BLaER1 treated with 17β-estradiol and CSF1 and Interleukin-3, amounts not matched to agents 10 nM and 100 nM (cell line): ENCODE data around the gene SLC24A3.

Experiments
- H3K27ac ChIP-seq, 11 experiments: shearing (Covaris generic); formaldehyde crosslinking; 2 replicates each; pipeline ENCODE4 v1.8.1; 2022
- H3K27me3 ChIP-seq, 11 experiments: shearing (Covaris generic); formaldehyde crosslinking; 2 replicates each; pipeline ENCODE4 v1.8.1; 2022
- H3K36me3 ChIP-seq, 11 experiments: shearing (Covaris generic); formaldehyde crosslinking; 2 replicates each; pipeline ENCODE4 v1.8.1; 2022
- H3K4me1 ChIP-seq, 10 experiments: shearing (Covaris generic); formaldehyde crosslinking; 2 replicates each; pipeline ENCODE4 v1.8.1; 2022
- H3K4me2 ChIP-seq, 11 experiments: shearing (Covaris generic); formaldehyde crosslinking; 2 replicates each; pipeline ENCODE4 v1.8.1; 2022
- H3K4me3 ChIP-seq, 10 experiments: shearing (Covaris generic); formaldehyde crosslinking; 2 replicates each; pipeline ENCODE4 v1.8.1; 2022
- H3K9ac ChIP-seq, 11 experiments: shearing (Covaris generic); formaldehyde crosslinking; 2 replicates each; pipeline ENCODE4 v1.8.1; 2022
- H3K9me3 ChIP-seq, 11 experiments: shearing (Covaris generic); formaldehyde crosslinking; replicated peaks in 1 of 11; 2 replicates each; pipeline ENCODE4 v1.8.1; 2022
- H4K20me1 ChIP-seq, 11 experiments: shearing (Covaris generic); formaldehyde crosslinking; 2 replicates each; pipeline ENCODE4 v1.8.1; 2022
- Cebpa-rat ChIP-seq, 11 experiments: shearing (Covaris generic); IDR thresholded peaks; 2 replicates each; pipeline ENCODE4 v1.8.1; 2022

The SLC24A3 gene

DNA sequence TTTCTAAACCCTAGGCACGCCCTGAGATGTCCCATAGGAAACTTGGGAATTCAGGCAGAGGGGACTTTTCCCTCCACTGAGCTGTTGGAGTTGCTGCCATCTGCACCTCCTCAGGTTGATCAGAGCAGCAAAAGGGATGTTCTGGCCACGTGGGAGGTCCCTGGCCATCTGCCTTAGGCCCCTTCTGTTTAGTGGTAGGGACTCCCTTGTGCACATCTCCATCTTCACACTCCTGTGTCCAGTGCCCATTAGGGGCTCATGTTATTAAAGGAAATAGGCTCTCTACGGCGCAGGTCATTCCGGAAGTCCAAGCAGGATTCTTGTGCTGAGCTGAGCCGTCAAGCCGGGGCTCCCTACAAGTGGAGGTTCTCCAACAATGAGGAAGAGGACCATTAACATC, 307.8 kb downstream of the SLC24A3 start:
- Histone ChIP-seq H3K4me2 (no peak overlapping the region), H3K4me1 (peaks cover 0 to 14% (median 5%) of the 10 kb centered on the region in 10 experiments; a peak in 11 of 20 replicates), H3K27me3 (0 out of 22 replicates have a peak, but pooled peaks cover 0 to 3% (median 0%) of the 10 kb centered on the region in 11 experiments), H3K9me3 (no peaks in the 10 kb centered on the region), H4K20me1 (no peaks in the 10 kb centered on the region), H3K4me3 (no peak overlapping the region), H3K27ac (no peak overlapping the region), H3K9ac (no peak overlapping the region), H3K36me3 (no peaks in the 10 kb centered on the region)
- TF ChIP-seq Cebpa-rat (IDR thresholded peaks at IDR 0.05), result no peak

DNA sequence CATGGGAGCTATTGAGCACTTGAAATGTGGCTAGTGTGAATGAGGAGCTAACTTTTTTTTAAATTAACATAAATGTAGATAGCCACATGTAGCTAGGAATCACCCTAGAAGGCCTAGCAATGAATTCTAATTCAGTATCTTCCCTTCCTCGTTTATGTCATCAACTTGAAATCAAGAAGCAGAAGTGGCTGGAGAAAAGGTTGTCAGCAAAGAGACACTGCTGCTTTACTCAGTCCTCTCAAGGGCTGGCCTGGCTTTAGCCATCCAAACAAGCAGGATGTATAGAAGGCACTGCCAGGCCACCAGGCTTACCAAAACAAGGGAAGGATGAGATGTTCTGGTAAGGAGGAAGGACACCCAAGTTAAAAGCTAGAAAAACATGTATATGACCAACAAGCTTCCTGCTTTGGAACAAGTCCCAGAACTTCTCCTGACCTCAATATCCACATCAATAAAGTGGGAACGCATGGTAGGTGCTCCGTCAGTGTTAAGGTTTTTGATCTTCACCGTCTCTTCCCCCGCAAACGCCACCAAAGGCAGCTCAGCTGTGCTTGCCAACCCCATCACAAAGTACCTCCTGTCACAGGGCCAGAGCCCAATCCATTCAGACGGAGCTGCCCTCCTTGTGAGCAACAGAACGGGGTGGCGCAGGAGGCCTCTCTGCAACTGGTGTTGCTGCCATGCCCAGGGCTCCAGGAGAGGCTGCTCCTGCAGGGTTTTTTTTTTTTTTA, 309.8 kb downstream of the SLC24A3 start:
- Histone ChIP-seq H3K4me3 (no peak overlapping the region), H3K9ac (no peak overlapping the region), H3K9me3 (no peaks in the 10 kb centered on the region), H3K4me1 (peaks cover 0 to 26% (median 16%) of the 10 kb centered on the region in 10 experiments; a peak in 15 of 20 replicates), H3K36me3 (no peaks in the 10 kb centered on the region), H3K27me3 (0 out of 22 replicates have a peak, but pooled peaks cover 0 to 3% (median 0%) of the 10 kb centered on the region in 11 experiments), H3K4me2 (peak overlapping the region in 6 of 11 experiments; percentile 13 to 41 (median 26); a peak in 9 of 22 replicates), H4K20me1 (no peaks in the 10 kb centered on the region), H3K27ac (no peak overlapping the region)
- no peak for TF ChIP-seq Cebpa-rat (IDR thresholded peaks at IDR 0.05)

DNA sequence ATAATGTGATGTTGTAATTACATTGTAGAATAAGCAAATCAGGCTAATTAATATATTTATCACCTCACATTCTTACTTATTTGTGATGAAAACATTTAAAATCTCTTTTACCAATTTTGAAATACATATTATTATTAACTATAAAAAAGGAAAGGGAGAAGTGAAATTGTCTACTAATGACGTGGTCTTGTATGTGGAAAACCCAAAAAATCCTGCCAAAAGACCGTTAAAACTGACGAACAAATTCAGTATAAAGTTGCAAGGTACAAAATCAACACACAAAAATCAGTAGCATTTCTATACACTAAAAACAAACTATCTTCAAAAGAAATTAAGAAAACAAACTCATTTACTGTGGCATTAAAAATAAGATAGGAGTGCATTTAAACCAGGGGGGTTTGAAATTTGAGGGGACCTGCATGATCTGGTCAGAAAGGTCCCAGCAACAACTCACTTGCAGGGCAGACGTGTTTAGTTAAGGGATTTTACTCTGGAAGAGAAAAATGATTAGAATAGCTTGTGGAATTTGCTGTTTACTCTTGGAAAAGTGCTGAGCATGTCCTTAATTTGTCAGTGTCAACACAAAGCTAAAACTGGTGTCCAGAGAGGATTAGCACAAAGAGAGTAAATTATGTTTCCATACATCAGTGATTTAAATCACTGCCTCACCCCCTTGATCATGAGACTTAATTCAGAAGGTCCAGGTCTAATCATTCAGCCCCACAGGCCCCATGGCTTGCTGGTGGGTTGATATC, 310.6 kb downstream of the SLC24A3 start:
- peaks cover 0 to 26% (median 16%) of the 10 kb centered on the region in 10 experiments; a peak in 15 of 20 replicates for H3K4me1 ChIP-seq
- no peaks in the 10 kb centered on the region for H3K9me3 ChIP-seq
- no peak overlapping the region for H3K27ac ChIP-seq
- H3K9ac ChIP-seq, result no peak overlapping the region
- 0 out of 22 replicates have a peak, but pooled peaks cover 0 to 3% (median 0%) of the 10 kb centered on the region in 11 experiments for H3K27me3 ChIP-seq
- H3K4me3 ChIP-seq, result no peak overlapping the region
- H4K20me1 ChIP-seq, result no peaks in the 10 kb centered on the region
- peak overlapping the region in 4 of 11 experiments; percentile 13 to 41 (median 26); a peak in 5 of 22 replicates for H3K4me2 ChIP-seq
- H3K36me3 ChIP-seq, result no peaks in the 10 kb centered on the region
- TF ChIP-seq Cebpa-rat (IDR thresholded peaks at IDR 0.05), result no peak

DNA sequence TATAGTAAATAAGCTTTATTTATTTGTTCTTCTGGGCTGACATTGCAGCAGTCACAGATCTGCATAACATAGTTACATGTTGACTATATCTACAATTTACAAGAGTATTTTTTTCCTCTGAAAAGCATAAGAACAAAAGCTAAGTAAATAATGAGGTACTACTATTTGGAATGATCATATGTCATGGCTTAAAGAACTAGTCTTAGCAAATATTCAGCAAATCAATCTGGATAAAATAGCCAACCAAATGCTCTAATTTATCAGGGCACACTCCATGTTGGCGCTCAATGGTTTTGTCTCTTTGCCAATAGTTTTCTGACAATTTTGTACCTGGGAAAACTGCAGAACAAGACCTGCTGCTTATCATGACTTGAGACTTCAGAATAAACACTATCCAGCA, 312.2 kb downstream of the SLC24A3 start:
- Histone ChIP-seq H3K9me3 (no peaks in the 10 kb centered on the region), H3K4me3 (no peak overlapping the region), H3K4me2 (no peak overlapping the region), H4K20me1 (no peaks in the 10 kb centered on the region), H3K27ac (no peak overlapping the region), H3K4me1 (peaks cover 0 to 26% (median 16%) of the 10 kb centered on the region in 10 experiments; a peak in 15 of 20 replicates), H3K27me3 (0 out of 22 replicates have a peak, but pooled peaks cover 0 to 3% (median 0%) of the 10 kb centered on the region in 11 experiments), H3K36me3 (no peaks in the 10 kb centered on the region), H3K9ac (no peak overlapping the region)
- no peak for TF ChIP-seq Cebpa-rat (IDR thresholded peaks at IDR 0.05)

DNA sequence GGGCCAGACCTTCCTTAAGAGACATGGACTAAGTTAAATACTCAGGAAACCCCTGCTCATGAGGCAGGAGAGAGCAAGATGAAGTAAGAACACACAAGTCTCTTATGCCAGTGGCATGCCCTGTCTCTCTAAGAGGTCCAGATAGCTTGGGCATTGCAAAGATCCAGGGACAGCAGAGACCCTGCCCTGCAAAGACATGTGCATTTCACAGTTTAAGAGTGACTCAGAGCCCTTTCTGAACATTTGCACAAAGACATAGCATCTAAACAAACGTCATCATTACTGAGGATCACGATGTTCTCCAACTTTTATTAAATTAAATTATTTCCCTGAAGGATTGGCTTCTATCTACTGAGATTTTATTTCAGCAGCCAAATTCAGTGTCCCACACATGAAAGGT, 315.1 kb downstream of the SLC24A3 start:
- Histone ChIP-seq H3K9ac (no peak overlapping the region), H3K9me3 (no peaks in the 10 kb centered on the region), H3K27me3 (no peaks in the 10 kb centered on the region), H3K4me1 (peaks cover 0 to 18% (median 11%) of the 10 kb centered on the region in 10 experiments; a peak in 15 of 20 replicates), H3K27ac (no peak overlapping the region), H3K4me3 (no peak overlapping the region), H4K20me1 (no peaks in the 10 kb centered on the region), H3K4me2 (no peak overlapping the region), H3K36me3 (no peaks in the 10 kb centered on the region)
- TF ChIP-seq Cebpa-rat (IDR thresholded peaks at IDR 0.05), result no peak

DNA sequence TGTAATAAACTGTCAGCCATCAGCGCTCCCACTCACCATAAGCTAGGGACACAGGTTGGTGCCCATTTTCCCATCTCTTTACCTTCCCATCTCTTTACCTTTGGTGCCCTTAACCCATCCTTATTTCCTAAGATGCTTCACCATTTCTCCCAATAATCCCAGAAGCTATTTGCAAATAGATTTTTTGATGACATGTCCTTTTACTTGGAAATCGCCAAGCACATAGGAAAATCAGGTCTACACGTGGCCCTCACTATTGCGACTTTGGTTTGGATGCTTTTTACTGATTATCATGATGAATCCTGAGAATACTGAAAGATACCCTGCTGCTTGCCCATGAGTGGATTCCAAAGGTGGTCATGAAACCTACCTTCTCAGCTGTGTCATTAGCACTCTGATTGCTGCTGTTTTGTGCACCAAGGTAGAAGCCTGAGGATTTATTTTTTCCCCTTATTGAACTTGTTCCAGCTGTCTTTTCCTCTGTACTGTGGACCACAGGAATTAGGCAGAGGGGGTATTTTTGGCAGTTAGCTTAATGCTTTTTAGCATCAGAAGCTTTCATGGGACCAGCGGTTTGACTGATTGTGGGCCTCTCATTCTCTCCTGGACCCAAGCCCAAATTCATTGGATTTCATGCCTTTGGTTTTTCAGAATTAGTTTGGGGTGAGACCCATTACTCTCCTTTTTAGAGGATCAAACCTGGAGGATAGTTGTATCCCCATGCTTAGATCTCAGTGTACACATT, 316.0 kb downstream of the SLC24A3 start:
- Histone ChIP-seq H3K27me3 (no peaks in the 10 kb centered on the region), H3K9me3 (no peaks in the 10 kb centered on the region), H3K4me2 (no peak overlapping the region)

DNA sequence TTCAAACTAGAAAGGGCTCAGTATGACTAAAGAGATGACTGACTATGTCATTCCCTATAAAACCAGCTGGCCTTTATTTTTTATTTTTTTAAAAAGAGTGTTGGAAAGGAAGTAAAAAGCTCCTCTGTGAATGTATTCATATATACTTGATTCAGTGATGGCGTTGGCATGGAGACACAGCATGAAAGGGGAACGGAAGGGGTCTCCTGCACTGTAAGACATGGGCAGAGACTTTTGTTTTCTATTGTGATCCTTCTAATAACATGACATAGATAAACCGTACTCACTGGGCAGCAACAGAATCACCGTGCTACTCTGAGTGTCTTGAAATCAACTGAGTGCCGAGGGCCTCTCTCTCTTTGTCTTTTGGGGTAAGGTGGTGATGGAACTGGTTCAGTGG, 317.6 kb downstream of the SLC24A3 start:
- TF ChIP-seq Cebpa-rat (IDR thresholded peaks at IDR 0.05), result no peak
- Histone ChIP-seq H3K4me2 (no peak overlapping the region), H3K27me3 (no peaks in the 10 kb centered on the region)

More for the DNA sequence above, 316.0 kb downstream of the SLC24A3 start:
- Histone ChIP-seq H3K4me1 (peaks cover 0 to 12% (median 10%) of the 10 kb centered on the region in 10 experiments; a peak in 11 of 20 replicates), H3K27ac (no peak overlapping the region), H3K9ac (no peak overlapping the region), H4K20me1 (no peaks in the 10 kb centered on the region), H3K4me3 (no peak overlapping the region), H3K36me3 (no peaks in the 10 kb centered on the region)
- no peak for TF ChIP-seq Cebpa-rat (IDR thresholded peaks at IDR 0.05)

DNA sequence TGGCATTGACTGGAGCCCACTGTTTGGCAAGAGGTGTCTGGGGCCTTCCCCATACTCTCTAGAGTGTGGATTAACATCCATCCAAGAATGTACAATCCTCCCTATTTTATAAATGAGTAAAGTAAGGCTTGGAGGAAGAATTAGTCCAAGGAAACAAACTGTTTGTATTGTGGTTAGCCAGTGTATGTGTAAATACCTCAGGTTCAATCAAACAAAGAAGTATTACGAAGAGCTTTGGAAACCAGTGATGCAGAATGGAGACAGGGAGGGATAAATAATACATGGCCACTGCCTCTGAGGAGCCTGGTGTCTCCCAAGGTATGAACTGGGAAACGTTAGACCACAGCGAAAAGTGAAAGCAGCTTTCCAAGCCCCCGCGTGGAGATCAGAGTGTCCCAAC, 319.0 kb downstream of the SLC24A3 start:
- TF ChIP-seq Cebpa-rat (IDR thresholded peaks at IDR 0.05), result no peak
- Histone ChIP-seq H3K36me3 (no peaks in the 10 kb centered on the region), H4K20me1 (no peaks in the 10 kb centered on the region), H3K4me2 (no peak overlapping the region), H3K4me3 (no peak overlapping the region), H3K27me3 (no peaks in the 10 kb centered on the region), H3K9me3 (peaks cover 4 to 23% (median 10%) of the 10 kb centered on the region in 11 experiments; a peak in 12 of 22 replicates), H3K9ac (no peak overlapping the region), H3K4me1 (peaks cover 0 to 2% (median 0%) of the 10 kb centered on the region in 10 experiments; a peak in 5 of 20 replicates), H3K27ac (no peak overlapping the region)

More for the DNA sequence above, 317.6 kb downstream of the SLC24A3 start:
- no peaks in the 10 kb centered on the region for H4K20me1 ChIP-seq
- no peaks in the 10 kb centered on the region for H3K36me3 ChIP-seq
- peaks cover 0 to 12% (median 10%) of the 10 kb centered on the region in 10 experiments; a peak in 11 of 20 replicates for H3K4me1 ChIP-seq
- H3K27ac ChIP-seq, result no peak overlapping the region
- no peak overlapping the region for H3K4me3 ChIP-seq
- H3K9me3 ChIP-seq, result peaks cover 0 to 10% (median 1%) of the 10 kb centered on the region in 11 experiments; a peak in 7 of 22 replicates
- no peak overlapping the region for H3K9ac ChIP-seq
